Measurements from ENCODE around the gene PC.

Gene PC

GRCh38 chr11:66864924-66865697 is 93.1 kb downstream of the PC start:
- no peak for DNase-seq (ENCODE audit: low read depth)

GRCh38 chr11:66864172-66864901 is 93.8 kb downstream of the PC start:
- no peak for DNase-seq (ENCODE audit: low read depth)

- DNase-seq (ENCODE audit: low read depth) = no peak
These were observed 94.6 kb downstream of the PC start for GRCh38 chr11:66863428-66864125.

GRCh38 chr11:66862559-66863037 is 95.6 kb downstream of the PC start:
- no peak for DNase-seq (ENCODE audit: low read depth)

- DNase-seq (ENCODE audit: low read depth) = no peak
These were observed 96.2 kb downstream of the PC start for GRCh38 chr11:66861774-66862558.

GRCh38 chr11:66861038-66861773 is 97.0 kb downstream of the PC start:
- no peak for DNase-seq (ENCODE audit: low read depth)

GRCh38 chr11:66860449-66860831 is 97.7 kb downstream of the PC start:
- DNase-seq (ENCODE audit: low read depth) = no peak

GRCh38 chr11:66859686-66860448 is 98.3 kb downstream of the PC start:
- DNase-seq (ENCODE audit: low read depth) = no peak

- DNase-seq (ENCODE audit: low read depth) = no peak
These were observed 99.1 kb downstream of the PC start for GRCh38 chr11:66858939-66859685.

GRCh38 chr11:66858186-66858938 is 99.8 kb downstream of the PC start:
- no peak for DNase-seq (ENCODE audit: low read depth)

- no peak for DNase-seq (ENCODE audit: low read depth)
These were observed 100.3 kb downstream of the PC start for GRCh38 chr11:66857927-66858185.

GRCh38 chr11:66857234-66857926 is 100.8 kb downstream of the PC start:
- DNase-seq (ENCODE audit: low read depth) = no peak

- DNase-seq (ENCODE audit: low read depth) = peak; percentile 37
These were observed 101.5 kb downstream of the PC start, which contains the start of gene LRFN4 for GRCh38 chr11:66856496-66857233. LRFN4 (plus strand) TSS chr11:66857064; CDS start chr11:66857745, 681 bp downstream.

- DNase-seq (ENCODE audit: low read depth) = peak; percentile 55
These were observed 102.3 kb downstream of the PC start for GRCh38 chr11:66855574-66856495.

GRCh38 chr11:66854729-66855211 is 103.4 kb downstream of the PC start:
- no peak for DNase-seq (ENCODE audit: low read depth)

GRCh38 chr11:66854231-66854661 is 103.9 kb downstream of the PC start:
- DNase-seq (ENCODE audit: low read depth) = no peak

Data from activated T-cell treated with anti-CD3 and anti-CD28 coated beads for 1 hour (primary cell).